ENCODE results near the gene REEP1. TPM values are rescaled to one million over a fixed set of nuclear protein-coding genes. Genes with fewer than 3 reads are reported as not detected.

REEP1 gene, protein sequence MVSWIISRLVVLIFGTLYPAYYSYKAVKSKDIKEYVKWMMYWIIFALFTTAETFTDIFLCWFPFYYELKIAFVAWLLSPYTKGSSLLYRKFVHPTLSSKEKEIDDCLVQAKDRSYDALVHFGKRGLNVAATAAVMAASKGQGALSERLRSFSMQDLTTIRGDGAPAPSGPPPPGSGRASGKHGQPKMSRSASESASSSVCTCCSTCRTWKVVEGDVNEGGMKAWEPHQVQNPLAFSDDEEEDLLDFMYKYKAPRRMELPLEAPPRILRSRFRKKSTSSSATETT
- total RNA-seq = 1 to 10 TPM in 1 of 4 donors, under 1 TPM in 3; 0.17 to 1.1 (median 0.46) TPM

DNA sequence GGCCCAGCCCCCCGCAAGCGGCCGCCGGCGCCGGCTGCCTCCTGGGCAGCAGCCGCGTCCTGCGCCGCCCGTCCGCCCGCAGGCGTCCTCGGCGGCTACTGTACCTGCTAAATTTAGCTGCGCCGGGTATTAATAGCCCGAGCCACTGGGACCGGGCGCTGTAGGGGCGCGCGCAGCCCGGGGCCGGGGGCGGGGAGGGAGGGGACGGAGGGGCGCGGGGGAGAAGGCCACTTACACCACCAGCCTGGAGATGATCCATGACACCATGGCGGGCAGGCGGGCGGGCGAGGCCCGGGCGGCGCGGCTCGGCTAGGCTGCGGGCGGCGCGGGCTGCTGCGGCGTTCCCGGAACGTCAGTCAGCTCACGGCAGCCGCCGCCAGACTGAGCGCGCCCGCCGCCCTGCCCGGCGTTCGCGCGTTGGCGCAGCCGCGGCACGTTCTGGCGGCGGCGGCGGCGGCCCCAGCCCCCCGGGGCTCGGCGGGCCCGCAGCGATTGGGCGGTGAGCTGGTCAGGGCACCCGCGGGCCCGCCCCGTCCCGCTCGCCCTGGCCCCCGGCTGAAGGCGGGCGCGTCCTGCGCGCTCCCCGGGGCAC lies at the start of gene REEP1:
Gene REEP1, minus strand, starts transcription at position 383 of the 592 bp plus-strand sequence. Its CDS starts 116 bp downstream, at position 267.
- TF ChIP-seq, protein P1, sequence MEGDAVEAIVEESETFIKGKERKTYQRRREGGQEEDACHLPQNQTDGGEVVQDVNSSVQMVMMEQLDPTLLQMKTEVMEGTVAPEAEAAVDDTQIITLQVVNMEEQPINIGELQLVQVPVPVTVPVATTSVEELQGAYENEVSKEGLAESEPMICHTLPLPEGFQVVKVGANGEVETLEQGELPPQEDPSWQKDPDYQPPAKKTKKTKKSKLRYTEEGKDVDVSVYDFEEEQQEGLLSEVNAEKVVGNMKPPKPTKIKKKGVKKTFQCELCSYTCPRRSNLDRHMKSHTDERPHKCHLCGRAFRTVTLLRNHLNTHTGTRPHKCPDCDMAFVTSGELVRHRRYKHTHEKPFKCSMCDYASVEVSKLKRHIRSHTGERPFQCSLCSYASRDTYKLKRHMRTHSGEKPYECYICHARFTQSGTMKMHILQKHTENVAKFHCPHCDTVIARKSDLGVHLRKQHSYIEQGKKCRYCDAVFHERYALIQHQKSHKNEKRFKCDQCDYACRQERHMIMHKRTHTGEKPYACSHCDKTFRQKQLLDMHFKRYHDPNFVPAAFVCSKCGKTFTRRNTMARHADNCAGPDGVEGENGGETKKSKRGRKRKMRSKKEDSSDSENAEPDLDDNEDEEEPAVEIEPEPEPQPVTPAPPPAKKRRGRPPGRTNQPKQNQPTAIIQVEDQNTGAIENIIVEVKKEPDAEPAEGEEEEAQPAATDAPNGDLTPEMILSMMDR (IDR thresholded peaks at IDR 0.05; ENCODE audit: low read depth) = no peak

DNA sequence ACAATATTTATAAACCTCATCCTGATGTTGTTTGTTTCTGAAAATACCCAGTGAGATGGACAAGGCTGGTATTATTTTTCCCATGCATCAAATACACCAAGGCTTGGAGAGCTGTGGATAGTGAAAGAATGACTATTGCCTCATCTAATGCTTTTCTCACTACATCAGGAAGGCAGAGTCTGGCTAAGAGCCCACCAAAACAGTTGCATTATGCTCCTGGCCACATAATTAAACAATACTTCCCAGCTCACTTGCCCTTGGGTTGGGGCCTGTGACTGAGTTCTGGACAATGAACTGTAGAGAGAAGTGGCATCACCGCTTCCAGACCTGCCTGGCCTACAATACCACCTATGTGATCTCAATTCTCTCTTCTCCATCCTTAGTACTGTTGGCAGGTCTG lies 46.4 kb upstream of the REEP1 start:
- TF ChIP-seq, protein P1 (IDR thresholded peaks at IDR 0.05; ENCODE audit: low read depth) = no peak

DNA sequence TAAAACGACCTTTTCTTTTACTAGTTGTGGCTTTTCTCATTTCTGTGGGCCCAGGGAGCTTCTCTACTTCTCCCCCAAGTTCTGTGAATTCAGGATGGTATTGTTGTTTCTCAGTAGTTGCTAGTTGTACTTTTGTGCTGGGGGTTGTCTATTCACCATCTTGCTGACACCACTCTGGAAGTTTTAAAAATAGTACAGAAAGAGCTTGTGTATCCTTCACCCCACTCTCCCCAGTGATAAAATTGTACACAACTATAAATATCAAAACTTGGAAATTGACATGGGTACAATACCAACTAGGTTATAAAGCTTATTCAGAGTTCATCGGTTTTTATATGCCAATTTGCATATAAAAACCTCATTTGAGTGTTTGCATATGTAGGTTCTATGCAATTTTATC lies 45.3 kb upstream of the REEP1 start:
- TF ChIP-seq, protein P1 (IDR thresholded peaks at IDR 0.05; ENCODE audit: low read depth) = no peak

DNA sequence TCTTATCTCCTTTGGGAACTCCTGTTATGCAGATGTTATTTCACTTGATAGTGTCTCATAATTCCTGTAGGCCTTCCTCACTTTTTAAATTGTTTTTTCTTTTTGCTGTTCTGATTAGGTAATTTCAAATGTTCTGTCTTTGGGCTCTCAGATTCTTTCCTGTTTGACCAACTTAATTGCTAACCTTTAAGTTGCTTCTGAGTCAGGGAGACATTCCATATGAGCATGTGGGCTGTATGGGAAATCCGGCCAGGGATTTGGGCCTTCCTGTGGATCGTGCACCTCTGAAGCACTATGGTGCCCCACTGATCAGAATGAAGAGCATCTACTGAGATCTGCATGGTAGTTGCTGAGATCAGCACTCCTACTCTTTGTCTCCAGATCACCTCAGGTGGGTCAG lies 44.7 kb upstream of the REEP1 start:
- TF ChIP-seq, protein P1 (IDR thresholded peaks at IDR 0.05; ENCODE audit: low read depth) = no peak

DNA sequence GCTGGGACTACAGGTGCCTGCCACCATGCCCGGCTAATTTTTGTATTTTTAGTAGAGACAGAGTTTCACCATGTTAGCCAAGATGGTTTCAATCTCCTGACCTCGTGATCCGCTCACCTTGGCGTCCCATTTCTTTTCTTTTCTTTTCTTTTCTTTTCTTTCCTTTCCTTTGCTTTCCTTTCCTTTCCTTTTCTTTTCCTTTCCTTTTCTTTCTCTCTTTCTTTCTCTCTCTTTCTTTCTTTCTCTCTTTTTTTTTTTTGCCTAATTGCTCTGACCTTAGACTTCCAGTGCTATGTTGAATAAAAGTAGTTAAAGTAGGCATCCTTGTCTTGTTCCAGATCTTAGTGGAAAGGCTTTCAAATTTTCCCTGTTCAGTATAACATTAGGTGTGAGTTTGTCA lies 41.0 kb upstream of the REEP1 start:
- TF ChIP-seq, protein P1 (IDR thresholded peaks at IDR 0.05; ENCODE audit: low read depth) = no peak

DNA sequence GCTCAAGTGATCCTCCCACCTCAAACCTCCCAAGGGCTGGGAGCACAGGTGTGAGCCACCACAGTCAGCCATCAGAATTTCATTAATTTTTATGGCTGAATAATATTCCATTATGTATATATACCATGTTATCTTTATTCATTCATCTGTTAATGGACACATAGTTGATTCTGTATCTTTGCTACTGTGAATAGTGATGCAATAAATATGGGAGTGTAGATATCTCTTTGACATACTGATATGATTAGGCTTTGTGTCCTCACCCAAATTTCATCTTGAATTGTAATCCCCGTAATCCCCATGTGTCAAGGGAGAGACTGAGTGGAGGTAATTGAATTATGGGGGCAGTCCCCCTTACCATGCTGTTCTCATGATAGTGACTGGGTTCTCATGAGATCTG lies 38.2 kb upstream of the REEP1 start:
- TF ChIP-seq, protein P1 (IDR thresholded peaks at IDR 0.05; ENCODE audit: low read depth) = no peak

DNA sequence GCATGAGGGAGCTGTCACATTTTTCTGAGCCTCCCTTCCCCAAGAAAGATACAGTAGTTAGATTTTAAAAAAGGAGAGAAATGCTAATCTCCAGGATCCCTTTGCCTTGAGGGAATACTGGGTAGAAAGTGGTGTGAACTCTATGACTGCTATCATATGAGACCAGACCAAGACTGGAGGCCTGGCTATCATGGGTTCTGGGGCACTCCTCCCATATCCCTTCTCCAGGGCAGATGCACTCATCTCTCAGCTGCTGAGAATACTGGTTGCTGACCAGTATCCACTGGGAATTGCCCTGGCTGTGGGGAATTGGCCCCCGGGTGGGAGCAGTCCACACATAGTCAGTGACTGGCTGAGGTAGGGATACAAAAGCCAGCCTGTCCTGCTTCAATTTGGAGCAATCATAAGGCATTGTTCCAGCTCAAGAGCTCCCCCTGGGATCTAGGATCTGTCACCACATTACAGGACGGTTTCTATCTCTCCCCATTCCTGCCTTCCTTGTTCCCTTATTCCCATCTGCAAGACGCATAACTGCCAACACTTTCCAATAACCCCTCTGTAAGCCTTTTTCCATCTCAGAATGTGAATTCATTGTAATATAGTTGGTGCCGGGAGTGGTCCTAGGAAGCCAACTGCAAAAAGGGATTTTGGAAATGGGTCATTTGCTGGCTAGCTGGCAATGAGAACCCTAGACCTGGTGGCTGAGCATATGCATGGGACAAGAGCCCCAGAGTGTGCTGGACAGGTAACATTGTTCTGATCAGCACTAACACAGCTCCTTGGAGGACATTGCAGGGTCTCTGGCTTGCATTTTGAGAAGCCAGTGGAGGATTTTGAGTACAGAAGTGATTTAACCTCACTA lies 35.4 kb upstream of the REEP1 start:
- TF ChIP-seq, protein P1 (IDR thresholded peaks at IDR 0.05; ENCODE audit: low read depth) = no peak
